HG03342 (cell line): Measurements from ENCODE around the gene UTP3.
A peak's percentile ranks its signal among the peaks of the same experiment; 100 is the strongest.
"Not testable (repeated sequence)": the region's sequence is repeated elsewhere in the genome, so short reads cannot be mapped to it uniquely, and the experiment has no call there.

ENCODE experiments used
- ATAC-seq: cut with Tn5 transposase; IDR thresholded peaks from one replicate; pipeline ENCODE4 v1.9.1; 2021; ENCODE audit warnings: mild to moderate bottlenecking, moderate library complexity; ENCODE audit not compliant: unreplicated experiment

UTP3 gene

DNA sequence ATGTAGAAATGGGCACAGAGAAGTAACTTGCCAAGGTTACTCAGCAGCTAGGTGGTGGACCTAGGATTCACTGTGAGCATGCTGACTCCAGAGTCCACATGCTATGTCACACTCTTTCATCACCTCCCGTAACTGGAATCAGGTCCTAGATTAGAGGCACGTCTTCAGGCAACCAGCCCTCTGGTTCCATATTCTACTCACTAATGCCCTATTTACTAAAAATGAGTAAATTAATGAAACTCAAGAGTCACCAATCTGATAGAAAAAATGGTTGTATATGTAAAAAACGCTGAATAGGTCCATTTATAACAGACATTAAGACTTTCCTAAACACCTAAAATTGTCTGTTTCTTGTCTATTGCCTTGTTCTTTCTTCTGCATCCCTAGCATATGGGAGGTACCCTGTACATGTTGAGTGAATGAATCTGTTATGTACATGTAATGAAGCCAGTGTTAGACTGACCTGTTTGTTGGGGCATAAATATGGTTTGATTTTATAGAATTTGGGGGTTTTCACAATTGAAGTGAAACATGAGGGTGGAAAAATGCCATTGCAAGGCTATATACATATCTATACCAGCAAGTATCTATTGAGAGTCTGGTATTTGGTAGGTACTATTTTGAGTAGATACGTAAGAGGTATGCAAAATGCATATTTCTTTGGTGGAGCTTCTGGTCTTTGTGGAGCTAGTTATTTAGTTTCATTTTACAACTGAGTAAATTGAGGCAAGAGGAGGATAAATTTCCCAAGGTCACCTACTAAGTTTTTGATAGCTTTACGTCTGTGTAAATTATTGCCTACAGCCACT, 26.0 kb downstream of the UTP3 start:
- peak; percentile 43 for ATAC-seq

DNA sequence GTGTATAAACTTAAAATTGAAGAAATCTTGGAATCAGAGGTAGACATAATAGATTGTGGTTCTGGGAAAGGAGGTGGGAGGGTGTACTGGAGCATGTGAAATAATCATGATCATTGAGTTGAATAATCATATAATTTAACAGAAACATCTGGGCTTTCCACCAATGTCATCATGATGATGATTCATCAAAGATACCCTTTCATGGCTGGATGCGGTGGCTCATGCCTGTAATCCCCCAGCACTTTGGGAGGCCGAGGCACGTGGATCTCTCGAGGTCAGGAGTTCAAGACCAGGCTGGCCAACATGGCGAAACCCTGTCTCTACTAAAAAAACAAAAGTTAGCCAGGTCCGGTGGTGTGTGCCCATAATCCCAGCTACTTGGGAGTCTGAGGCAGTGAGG, 26.8 kb downstream of the UTP3 start:
- peak; percentile 11 for ATAC-seq

DNA sequence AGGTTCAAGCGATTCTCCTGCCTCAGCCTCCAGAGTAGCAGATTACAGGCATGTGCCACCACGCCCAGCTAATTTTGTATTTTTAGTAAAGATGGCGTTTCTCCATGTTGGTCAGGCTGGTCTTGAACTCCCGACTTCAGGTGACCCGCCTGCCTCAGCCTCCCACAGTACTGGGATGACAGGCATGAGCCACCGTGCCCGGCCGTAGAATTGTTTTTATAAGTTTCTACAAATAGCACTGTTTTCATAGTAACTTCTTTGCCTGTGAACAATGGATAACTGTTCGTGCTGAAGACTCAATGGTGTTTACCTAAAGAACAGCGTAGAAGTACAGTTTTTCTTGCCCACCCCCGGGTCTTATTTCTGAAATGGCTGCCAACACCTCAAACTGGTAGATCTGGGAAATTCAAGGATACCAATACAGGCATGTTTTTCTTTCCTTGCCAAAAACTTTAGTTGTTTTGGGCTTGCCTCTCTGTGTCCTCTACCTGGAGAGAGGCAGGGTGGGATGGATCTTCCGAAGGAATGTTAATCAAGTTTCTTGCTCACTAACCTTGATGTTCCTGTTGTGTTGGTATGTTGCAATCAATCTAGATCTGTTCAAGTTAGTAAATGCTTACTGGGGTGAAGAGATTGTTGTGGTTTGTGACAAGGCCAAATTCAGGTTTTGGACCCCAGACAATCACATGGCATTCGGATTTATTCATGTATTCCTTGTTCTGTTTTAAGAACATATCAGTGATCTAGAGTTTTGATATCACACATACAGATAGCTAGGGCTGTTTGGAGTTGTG, 30.7 kb downstream of the UTP3 start:
- no peak for ATAC-seq

DNA sequence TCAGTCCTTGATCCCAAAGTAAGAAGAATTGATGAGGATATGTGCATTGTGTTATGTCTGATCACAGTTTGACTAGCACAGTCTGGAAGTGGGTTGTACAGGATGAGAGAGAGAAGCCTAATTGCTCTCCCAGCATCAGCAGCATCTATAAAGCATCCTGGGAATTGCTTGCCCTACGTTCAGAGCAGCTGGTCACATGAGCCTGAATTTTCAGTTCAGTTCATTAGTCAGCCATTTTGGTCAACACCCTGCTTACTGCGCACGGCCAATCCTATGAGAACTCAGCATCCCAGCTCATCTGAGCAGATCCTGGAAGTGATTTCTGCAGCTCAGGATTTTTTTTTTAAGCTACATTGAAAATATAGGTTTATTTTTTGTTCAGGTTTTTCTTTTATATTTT, 33.4 kb downstream of the UTP3 start, which contains the start of gene RUFY3:
TSS of gene RUFY3 (plus strand) at position 218 of the 400 bp plus-strand sequence. CDS start 610 bp downstream, outside the sequence.
- ATAC-seq: no peak

DNA sequence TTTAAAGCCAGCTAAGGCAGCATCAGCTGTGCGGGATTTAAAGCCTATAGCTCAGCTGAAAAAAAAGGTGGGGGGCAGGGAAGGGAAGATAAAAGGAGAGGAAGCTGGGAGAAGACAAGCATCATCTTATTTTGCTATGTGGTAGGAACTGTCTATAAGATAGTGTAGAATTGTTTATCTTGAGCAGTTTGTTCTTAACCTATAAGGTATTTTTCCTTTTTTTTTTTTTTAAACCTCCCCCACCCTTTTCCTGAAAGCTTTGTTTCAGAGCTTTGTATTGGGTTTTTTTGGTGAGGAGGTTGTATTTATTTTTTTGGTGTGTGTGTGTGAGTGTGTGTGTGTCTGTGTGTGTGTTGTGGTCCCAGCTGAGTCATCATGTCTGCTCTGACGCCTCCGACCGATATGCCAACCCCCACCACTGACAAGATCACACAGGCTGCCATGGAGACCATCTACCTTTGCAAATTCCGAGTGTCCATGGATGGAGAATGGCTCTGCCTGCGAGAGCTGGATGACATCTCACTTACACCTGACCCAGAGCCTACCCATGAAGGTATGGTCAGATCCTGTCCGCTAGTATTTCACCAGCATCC, 34.0 kb downstream of the UTP3 start:
- ATAC-seq: no peak

DNA sequence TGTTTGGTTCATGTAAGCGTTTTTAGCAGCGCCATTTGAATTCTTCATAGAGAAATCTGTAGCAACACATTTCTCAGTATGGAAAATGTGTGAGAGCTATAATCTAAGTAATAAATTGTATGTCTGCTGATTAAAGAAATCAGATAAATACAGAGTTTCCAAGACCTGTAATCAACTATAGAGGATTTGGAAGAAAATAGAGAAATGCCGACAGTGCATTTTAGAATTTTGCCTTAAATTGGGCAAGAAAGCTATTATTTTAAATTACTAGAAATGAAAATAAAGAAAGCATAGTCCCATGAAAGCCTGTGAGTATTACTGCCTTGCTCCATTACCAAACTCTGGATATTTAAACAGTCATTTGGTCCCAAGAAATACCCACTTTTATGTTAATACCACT, 36.1 kb downstream of the UTP3 start:
- ATAC-seq: no peak

DNA sequence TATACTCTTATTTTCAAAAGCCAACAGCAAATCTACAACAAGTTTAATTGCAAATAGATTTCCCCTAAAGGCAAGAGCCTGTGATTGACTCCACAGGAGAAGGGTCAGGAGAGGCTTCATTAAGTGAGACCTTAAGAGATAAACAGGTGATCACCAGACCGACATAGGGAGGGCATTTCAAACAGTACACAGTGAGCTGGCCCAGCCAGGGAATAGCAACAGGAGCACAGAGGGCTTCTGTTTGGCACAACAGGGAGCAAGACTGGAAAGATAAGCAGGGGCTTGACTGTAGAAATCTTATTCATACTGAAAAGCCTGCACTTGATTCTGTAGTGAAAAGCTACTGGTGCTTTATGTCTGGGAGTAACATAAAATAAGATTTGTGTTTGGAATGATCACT, 37.3 kb downstream of the UTP3 start:
- ATAC-seq: no peak

DNA sequence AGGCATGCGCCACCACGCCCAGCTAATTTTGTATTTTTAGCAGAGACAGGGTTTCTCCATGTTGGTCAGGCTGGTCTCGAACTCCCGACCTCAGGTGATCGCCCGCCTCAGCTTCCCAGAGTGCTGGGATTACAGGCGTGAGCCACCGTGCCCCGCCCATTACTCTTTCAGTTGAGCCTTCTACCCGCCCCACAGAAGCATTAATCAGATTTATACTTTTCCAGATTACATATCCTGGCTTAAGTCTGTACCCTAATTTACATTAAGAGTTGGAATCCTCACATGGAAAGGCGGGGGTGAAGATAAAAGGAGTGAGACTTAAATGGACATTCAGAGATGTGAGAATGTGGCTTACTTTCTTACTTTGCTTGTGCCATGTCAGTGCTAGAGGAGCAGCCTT, 38.2 kb downstream of the UTP3 start:
- not testable (repeated sequence) for ATAC-seq

DNA sequence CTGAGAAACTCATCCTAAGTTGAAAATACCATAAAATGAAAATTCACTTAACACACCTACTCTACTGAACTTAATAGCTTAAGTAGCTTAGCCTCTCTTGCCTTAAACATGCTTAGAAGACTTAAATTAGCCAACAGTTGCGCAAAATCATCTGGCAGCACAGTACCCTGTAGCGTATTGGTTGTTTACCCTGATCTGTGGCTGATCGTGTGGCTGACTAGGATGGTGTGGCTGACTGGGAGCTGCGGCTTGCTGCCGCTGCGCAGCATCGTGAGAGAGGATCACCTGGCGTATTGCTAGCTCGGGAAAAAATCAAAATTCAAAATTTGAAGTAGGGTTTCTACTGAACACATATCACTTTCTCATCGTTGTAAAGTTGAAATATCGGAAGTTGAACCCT, 39.8 kb downstream of the UTP3 start:
- ATAC-seq: no peak

DNA sequence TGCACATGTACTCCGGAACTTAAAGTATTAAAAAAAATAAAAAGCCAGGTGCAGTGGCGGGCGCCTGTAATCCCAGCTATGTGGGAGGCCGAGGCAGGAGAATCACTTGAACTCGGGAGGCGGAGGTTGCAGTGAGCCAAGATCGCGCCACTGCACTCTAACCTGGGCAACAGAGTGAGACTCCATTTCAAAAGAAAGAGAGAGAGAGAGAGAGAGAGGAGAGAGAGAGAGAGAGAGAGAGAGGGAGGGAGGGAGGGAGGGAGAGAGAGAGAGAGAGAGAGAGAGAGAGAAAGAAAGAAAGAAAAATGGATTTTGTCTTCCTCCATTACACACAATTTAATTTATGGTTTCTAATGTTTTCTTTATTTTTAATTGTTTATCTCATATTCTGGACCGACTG, 44.5 kb downstream of the UTP3 start:
- ATAC-seq: not testable (repeated sequence)

DNA sequence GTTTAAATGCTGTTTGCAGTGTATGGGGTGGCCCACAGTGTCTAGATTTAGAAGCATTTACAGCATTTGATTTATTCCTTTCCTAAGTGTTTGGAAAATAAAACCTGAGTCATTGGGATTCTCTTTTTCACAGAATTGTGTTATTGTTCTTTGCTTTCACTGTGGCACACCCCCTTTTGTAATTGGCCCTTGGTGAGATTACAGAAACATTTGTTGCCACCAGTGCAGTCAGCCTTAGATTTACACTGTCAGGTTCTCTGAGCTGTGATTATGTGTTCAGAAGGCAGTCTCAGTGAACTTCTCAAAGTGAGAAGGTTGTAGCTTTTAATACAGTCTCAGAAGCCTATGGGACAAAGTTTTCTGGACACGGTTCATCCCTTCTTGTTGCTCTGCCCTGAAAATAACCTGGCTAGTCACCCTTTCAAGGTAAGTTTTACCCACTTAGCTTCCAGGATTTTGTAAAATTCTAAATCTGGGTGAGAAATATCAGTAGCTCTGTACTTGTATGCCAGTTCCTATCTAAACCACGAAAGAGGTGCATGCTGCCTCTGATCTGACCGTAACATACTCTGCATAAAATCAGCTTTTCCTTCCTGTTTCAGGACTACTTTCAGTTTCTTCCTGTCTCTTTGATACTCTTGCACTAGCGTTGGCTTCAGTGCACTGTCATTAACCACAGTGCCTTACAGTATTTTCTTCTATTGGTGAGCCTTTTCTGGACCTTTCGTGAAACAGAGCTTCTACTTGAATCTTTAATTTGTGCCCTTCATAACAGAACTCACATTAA, 46.0 kb downstream of the UTP3 start:
- peak; percentile 93 for ATAC-seq

DNA sequence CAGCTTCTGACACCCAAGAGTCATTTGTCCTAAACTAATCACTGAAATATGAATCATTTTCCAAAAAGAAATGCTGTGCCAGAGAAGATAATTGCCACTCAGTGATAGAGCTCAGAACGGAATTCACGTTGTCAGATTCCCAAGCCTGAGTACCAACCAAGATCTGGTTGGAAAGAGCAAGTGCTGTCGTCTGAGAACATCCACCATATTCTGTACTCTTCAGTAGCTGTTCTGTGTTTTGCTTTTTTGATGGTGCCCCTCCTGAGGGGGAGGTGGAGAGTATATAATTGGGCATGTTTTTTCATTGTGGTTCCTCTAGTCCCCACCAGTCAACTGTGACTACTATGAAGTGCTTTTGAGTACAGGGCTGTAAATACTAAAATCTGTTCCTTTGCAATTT, 46.6 kb downstream of the UTP3 start:
- peak; percentile 10 for ATAC-seq

DNA sequence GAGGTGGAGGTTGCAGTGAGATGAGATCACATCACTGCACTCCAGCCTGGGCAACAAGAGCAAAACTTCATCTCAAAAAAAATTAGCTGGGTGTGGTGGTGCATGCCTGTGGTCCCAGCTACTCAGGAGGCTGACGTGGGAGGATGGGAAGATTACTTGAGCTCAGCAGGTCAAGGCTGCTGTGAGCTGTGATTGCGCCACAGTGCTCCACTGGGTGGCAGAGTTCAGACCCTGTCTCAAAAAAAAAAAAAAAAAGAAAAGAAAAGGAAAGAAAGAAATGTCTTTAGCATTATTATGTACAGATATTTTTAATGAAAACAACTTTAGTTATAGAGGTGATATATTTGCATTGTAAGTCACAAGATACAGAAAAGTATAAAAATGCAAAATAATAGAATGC, 47.6 kb downstream of the UTP3 start:
- not testable (repeated sequence) for ATAC-seq

DNA sequence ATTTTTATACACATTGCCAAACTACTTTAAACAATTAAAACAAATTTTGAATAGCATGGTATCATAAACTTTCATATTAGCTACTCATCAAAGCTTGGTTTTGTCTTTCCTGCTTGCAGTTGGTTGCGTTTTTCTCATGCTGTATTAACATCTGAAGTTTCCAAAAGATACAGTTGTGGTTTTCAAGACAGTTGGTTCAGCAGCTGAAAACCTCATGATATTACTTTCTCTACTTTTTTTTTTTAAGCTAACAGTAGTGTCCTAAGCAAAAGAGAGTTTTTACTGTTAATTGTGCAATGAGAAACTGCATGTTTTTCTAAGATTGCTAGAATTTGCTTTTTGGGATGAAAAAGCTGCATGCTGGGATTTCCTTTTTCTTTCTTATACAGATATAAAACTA, 48.7 kb downstream of the UTP3 start:
- ATAC-seq: no peak

DNA sequence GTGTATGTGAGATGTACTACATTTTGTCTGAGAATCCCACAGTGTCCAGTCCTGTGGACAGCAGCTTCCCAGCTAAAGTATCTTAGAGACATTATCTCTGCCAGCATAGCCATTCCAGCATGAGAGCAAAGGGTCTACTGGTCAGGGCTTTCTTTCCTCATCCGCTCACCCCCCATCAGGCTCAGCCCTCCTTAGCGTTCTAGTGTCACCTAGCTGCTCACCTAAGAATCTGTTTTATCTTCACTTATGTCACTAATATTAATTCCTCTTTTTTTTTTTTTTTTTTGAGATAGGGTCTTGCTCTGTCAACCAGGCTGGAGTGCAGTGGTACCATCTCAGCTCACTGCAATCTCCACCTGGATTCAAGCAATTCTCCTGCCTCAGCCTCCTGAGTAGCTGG, 49.1 kb downstream of the UTP3 start:
- ATAC-seq: no peak

DNA sequence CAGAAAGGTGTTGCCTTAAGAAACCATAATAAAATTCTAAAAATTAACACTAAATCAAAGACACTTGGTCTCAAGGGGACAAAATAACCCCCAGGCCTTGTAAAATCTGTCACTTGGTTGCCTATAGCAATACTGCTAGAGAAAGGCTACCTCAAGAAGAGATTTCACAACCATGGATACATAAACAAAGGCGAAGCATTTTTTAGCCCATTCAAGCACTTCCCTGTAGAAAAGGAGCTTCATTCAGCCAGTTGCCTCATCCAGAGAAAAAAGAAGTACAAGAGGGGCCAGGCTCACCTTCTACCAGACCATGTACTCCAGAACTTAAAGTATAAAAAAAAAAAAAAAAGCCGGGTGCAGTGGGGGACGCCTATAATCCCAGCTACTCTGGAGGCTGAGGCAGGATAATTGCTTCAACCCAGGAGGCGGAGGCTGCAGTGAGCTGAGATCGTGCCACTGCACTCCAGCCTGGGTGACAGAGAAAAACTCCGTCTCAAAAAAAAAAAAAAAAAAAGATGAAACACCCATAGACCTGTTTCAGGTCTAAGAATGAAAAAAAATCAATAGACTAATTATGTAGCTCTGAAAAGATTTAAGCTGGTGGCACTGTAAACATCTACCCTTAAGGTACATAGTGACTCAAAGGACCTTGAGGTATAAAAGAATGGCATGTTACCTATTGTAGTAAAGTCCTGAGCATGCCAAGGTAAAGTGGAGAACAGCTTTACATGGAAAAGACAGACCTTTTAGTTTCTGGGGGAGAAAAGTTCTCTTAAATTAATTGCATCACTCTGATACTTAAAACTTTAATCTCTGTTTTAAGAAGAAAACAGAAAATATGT, 51.4 kb downstream of the UTP3 start:
- no peak for ATAC-seq
